GM21360 (cell line): Measurements from ENCODE around the gene PCSK5.

ENCODE experiments used
- ATAC-seq: cut with Tn5 transposase; IDR thresholded peaks from one replicate; pipeline ENCODE4 v1.9.1; 2021; ENCODE audit warnings: mild to moderate bottlenecking, moderate library complexity; ENCODE audit not compliant: unreplicated experiment

PCSK5 gene

DNA sequence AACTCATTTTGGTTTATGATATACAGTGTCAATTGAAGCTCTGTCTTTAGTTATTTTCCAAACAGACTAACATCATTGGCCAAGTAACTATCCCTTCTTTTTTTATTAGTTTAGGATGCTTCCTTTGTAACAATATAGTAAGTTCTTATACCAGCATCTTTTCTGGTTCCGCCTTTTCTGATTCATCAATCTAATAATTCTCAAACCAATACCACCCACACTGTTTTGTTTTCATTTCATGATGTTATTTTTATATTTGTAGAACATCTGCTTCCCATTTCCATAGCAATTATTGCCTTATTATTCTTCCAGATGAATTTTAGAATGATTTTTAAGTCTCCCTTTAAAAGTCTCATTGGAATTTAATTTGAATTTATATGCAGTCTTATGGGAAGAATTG lies 285.7 kb downstream of the PCSK5 start:
- no peak for ATAC-seq

DNA sequence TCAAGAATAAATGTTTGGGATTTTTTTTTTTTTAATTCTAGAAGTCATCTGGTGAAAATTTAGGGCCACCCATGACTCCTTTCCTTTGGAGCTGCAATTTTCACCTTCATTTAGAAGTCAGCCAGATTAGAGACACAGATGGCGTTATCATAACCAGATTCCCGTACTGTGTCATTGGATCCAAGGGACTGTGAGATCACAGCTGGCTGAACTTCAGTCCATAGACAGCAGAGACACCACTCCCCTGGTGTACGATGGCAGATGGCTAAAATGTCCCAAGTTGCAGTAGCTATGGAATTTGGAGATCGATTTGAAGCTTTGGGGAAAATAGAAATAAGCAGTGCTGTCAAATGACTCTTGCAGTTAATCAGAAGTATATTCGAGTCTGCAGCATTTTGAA lies 287.5 kb downstream of the PCSK5 start:
- no peak for ATAC-seq

DNA sequence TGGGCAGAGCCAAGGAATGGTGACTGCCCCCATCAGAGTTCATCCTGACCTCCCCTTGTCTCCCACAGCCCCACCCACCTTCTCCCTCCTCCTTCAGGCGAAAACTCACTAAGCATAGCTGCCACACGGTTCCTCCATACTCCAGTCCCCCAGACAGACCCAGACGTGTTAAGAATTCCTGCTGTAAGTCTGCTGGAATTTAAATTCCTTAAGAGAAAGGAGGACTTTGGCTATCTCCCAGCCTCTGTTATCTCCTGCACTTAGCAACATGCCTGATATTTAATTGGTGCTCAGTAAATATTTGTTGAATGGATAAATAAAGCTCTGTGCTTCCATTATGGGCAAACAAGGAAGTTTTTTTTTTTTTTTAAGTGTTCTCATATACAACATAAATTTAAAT lies 290.1 kb downstream of the PCSK5 start:
- ATAC-seq = no peak

GRCh38 chr9:76181020-76181641 lies 290.7 kb downstream of the PCSK5 start:
- ATAC-seq = no peak

- no peak for ATAC-seq
Observed at GRCh38 chr9:76181781-76182180, 291.3 kb downstream of the PCSK5 start.

- no peak for ATAC-seq
Observed at GRCh38 chr9:76185432-76185831, 295.0 kb downstream of the PCSK5 start.

- no peak for ATAC-seq
Observed at GRCh38 chr9:76188286-76188685, 297.8 kb downstream of the PCSK5 start.

GRCh38 chr9:76188905-76189304 lies 298.4 kb downstream of the PCSK5 start:
- no peak for ATAC-seq

DNA sequence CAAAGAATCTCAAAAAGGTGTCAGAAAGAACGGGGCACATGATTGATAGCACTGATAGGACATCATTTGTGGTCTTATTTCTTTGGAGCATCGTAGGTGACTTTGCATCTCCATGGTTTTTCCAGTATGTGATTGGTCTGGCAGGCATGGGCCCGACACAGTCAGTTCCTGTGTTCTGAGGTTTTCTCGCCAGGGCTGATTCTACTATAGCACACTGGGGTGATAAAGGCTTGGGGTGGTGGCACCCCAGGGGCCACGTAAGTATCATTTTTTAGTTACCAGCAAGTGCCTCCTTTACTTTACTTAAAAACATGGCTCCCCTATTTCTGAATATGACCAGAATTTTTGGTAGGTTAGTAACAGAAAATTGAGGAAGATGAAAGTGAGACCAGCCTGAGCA lies 301.0 kb downstream of the PCSK5 start:
- ATAC-seq = no peak

- ATAC-seq = no peak
Observed at GRCh38 chr9:76192013-76192412, 301.5 kb downstream of the PCSK5 start.

DNA sequence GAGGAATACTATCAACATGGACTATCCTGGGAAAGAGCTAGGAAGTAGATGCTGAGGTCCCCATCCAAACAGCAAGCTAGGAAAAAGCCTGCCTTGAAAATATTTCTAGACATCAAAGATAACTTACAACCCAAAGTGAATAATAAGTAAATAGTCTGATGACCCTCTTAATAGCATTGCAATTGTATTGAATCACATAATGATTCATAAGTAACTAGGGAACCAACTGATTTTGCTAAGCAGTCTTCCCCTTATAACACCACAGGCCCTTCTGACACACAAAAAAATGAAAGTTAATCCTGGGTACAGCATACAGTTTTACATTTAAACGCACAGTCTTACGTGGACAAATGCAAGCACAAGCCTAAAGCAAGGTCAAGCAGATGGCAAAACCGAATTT lies 304.4 kb downstream of the PCSK5 start:
- ATAC-seq = no peak

GRCh38 chr9:76198336-76198735 lies 307.9 kb downstream of the PCSK5 start:
- no peak for ATAC-seq

- ATAC-seq = no peak
Observed at GRCh38 chr9:76200315-76200714, 309.8 kb downstream of the PCSK5 start.

DNA sequence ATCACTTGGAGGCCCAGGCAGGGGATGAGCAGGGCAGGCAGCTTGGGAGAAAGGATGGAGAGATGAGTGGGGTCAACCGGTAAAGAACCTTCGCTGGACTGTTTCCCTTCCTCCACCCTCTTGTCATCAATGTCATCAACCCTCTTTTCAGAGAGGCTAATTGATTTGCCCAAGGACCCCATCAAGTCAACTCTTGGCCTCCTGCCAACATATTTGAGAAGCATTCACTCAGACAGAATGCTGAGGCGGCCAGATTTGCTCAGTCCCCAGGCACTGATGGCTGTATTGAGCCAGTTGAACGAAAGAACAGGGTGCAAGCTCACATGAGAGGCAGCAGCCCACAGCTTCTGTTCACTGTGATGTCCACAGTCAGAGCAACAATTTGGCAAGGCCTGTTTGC lies 310.3 kb downstream of the PCSK5 start:
- ATAC-seq = no peak

DNA sequence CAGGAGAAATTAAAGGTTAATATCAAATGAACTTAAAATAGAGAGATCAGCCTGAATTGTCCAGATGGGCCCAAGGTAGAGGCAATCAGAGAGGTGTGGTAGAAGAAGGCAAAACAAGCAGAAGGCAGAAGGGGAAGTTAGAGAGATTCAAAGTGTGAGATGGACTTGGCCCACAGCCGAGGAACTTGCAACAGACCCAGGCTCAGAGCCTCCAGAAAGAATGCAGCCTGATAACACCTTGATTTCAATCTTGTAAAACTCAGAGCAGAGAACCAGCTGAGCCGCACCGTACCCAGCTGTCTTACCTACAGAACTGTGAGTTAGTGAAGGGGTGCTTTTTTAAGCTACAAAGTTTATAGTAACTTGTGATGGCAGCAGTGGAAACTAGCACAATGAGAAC lies 312.9 kb downstream of the PCSK5 start:
- ATAC-seq = no peak

- ATAC-seq = no peak
Observed at GRCh38 chr9:76206821-76207220, 316.3 kb downstream of the PCSK5 start.

- no peak for ATAC-seq
Observed at GRCh38 chr9:76213751-76214150, 323.3 kb downstream of the PCSK5 start.

GRCh38 chr9:76215066-76215465 lies 324.6 kb downstream of the PCSK5 start:
- ATAC-seq = no peak

DNA sequence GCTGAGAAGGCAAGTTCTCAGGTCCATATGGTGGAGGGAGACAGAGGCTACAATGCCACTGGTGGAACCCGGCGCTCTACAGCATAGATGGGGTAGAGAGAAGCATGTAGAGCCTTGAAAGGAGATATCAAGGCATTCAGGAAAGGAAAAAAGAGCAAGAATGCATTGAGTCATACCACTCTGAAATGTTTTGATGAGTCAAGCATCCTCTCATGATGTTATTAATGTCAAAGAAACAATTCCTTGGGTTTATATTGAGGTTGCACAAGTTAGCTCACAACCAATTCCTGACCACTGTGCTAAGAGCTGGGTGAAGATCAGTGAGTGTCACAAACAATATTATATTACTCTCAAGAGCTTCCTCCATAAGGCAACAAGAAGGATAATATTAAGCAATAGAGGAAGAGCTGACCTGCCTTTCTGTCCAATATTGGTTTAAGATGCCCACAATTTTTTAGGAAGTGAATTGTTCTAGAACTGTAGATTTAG lies 325.7 kb downstream of the PCSK5 start:
- ATAC-seq = no peak

DNA sequence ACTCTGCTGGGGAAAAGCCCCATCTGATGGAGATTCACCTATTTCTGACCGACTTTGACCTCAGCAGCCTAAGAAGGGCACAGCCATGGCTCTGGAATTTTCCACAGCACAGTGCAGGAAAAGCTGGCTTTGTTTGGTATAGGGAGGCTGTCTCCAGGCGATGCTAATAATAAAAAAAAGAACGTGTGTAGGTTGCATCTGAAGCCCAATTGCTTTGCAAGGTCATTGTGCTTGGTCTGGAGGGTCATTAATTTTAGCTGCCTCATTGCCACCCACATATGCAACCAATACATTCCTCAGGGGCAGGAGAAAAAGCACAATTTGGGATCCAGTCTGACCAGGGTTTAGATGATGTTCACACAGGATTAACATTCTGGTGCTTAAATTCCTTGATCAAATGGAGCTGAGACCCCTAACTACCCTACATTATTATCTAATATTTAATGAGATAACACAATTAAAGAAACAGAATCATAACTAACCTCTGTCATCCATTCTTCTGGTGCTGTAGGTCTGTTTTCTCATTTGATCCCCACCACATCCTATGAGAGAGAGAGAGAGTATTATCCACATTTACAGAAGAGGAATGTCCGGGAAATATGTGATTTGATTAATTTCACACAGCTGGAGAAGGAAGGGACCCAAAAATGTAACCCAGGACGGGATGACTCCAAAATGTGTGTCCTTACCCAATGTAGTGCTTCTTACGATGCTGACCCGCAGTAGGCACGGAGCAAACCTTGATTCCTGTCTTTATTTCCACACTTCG lies 327.8 kb downstream of the PCSK5 start:
- no peak for ATAC-seq

GRCh38 chr9:76218886-76219445 lies 328.5 kb downstream of the PCSK5 start:
- ATAC-seq = no peak

DNA sequence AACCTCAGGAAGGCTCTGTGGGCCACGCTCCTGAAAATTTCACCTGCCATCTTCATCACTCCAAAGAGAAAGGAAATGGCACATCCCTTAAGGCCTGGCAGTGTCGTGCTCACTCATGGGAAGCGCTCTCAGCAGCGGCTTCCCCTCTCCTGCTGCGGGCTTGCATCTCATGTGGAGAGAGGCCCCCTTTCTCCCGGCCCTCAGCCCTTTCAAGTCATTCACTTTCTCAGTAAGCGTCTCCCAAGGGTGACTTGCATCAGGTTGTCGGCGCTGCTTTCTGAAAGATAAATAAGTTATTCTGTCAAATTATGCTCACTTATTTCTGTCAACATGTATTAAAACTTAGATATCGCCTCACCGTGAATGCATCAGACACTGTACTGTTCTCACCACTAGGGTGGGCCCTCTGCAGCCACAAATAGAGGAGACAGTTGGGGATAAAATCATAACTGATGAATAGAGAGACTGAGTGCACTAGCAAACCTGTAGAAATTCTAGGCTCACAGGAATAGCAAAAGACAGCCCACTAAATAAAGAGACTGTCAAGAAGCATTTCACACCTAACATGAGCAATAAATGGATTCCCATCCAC lies 329.2 kb downstream of the PCSK5 start:
- no peak for ATAC-seq
